Measurements from ENCODE around the gene TMUB1. TPM values are rescaled to one million over a fixed set of nuclear protein-coding genes. Genes with fewer than 3 reads are reported as not detected.

The TMUB1 gene
- total and polyA plus RNA-seq, 12 donors: 18.5 to 88.2 (median 26.1) TPM

DNA sequence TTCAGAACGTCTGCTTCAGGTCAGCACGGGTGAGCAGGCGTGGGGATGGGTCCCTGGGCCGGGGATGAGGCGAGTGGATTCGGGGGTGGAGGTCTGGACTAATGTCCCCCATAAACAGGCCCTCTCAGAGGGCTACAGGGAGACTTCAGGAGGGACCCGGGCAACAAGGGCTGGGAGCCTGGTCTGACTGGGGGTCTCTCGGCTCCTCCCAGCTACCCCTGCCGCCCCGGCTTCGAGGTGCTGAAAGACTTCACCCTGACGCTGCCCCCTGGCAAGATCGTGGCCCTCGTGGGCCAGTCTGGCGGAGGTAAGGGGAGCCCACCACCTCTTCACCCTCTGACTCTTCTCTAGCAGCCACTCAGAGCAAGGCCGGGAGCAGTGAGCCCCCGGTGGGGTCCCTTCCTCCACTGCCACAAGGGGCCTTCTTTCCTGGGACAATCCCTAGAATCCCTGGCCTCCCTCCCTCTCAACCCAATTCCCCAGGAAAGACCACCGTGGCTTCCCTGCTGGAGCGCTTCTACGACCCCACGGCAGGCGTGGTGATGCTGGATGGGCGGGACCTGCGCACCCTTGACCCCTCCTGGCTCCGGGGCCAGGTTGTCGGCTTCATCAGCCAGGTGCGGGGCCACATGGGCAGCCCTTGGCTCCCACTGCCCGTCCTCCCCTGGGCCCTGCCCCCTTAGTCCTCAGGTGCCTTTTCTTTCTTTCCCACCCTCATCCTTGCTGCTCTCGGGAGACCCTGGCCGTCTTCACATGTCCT is 42.5 kb downstream of the TMUB1 start:
- Histone ChIP-seq H3K27ac (no peak overlapping the region), H3K4me1 (peaks cover 10 to 22% (median 16%) of the 10 kb centered on the region in 9 donors), H3K27me3 (no peaks in the 10 kb centered on the region), H3K36me3 (peaks cover 0 to 63% (median 9%) of the 10 kb centered on the region in 9 donors), H3K9me3 (no peaks in the 10 kb centered on the region), H3K4me3 (no peak overlapping the region)
- ATAC-seq: no peak
- TF ChIP-seq, protein P1, sequence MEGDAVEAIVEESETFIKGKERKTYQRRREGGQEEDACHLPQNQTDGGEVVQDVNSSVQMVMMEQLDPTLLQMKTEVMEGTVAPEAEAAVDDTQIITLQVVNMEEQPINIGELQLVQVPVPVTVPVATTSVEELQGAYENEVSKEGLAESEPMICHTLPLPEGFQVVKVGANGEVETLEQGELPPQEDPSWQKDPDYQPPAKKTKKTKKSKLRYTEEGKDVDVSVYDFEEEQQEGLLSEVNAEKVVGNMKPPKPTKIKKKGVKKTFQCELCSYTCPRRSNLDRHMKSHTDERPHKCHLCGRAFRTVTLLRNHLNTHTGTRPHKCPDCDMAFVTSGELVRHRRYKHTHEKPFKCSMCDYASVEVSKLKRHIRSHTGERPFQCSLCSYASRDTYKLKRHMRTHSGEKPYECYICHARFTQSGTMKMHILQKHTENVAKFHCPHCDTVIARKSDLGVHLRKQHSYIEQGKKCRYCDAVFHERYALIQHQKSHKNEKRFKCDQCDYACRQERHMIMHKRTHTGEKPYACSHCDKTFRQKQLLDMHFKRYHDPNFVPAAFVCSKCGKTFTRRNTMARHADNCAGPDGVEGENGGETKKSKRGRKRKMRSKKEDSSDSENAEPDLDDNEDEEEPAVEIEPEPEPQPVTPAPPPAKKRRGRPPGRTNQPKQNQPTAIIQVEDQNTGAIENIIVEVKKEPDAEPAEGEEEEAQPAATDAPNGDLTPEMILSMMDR (IDR thresholded peaks at IDR 0.05): no peak
- WGBS, 2 donors: 93 to 94% methylated on average over 28 to 30 of the region's 30 CpGs
- intact Hi-C loops (cut with DNase I): loop anchor here in 1 of 10 donors (10.0 kb wide), 1 partner anchor 64 kb away; no protein-coding TSS in a partner anchor
- no peak for DNase-seq

DNA sequence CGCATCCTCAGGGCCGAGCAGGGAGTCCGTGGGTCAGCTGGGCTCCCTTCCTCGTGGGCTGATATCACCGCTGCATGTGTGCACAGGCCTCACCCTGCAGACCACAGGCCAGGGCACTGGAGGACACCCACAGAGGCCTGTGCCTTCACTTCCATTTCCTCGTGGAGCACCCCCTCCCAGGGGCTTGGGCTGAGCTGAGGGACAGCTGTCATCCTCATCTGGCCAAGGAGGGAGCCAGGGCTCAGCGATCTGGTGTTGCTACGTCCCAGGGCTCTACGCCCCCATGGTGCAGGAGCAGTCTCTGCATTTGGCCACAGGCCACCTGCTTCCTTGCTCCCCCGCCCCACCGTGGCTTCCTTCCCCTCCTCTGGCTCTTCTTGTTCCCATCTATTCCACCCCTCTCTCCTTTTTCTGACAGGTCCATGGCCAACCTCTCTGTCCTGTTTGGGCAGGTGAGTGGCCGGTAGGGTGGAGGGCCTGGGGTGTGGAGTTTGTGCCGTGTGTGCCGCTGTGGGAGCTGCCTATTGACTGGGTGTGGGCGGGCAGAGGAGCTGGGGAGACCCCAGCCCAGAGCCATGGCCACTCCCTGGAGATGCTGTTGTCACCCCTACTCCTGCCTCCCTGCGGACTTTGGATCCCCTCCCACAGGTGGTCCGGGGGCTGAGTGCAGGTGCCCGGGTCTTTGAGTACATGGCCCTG is 43.3 kb downstream of the TMUB1 start:
- H3K4me3 ChIP-seq: no peak overlapping the region
- no peaks in the 10 kb centered on the region for H3K9me3 ChIP-seq
- no peaks in the 10 kb centered on the region for H3K27me3 ChIP-seq
- peaks cover 10 to 27% (median 19%) of the 10 kb centered on the region in 9 donors for H3K4me1 ChIP-seq
- intact Hi-C loops (cut with DNase I): loop anchor here in 3 of 10 donors (10.0 kb wide), 1 partner anchor 65 kb away; no protein-coding TSS in a partner anchor
- TF ChIP-seq, protein P1 (IDR thresholded peaks at IDR 0.05): no peak
- no peak for DNase-seq
- ATAC-seq: peak in 3 of 8 donors; percentile 11 to 20 (median 18)
- 66 to 72% methylated on average over 18 of the region's 18 CpGs for WGBS, 2 donors
- peaks cover 0 to 63% (median 12%) of the 10 kb centered on the region in 9 donors for H3K36me3 ChIP-seq
- peak overlapping the region in 4 of 10 donors; percentile 2 to 61 (median 45) for H3K27ac ChIP-seq

DNA sequence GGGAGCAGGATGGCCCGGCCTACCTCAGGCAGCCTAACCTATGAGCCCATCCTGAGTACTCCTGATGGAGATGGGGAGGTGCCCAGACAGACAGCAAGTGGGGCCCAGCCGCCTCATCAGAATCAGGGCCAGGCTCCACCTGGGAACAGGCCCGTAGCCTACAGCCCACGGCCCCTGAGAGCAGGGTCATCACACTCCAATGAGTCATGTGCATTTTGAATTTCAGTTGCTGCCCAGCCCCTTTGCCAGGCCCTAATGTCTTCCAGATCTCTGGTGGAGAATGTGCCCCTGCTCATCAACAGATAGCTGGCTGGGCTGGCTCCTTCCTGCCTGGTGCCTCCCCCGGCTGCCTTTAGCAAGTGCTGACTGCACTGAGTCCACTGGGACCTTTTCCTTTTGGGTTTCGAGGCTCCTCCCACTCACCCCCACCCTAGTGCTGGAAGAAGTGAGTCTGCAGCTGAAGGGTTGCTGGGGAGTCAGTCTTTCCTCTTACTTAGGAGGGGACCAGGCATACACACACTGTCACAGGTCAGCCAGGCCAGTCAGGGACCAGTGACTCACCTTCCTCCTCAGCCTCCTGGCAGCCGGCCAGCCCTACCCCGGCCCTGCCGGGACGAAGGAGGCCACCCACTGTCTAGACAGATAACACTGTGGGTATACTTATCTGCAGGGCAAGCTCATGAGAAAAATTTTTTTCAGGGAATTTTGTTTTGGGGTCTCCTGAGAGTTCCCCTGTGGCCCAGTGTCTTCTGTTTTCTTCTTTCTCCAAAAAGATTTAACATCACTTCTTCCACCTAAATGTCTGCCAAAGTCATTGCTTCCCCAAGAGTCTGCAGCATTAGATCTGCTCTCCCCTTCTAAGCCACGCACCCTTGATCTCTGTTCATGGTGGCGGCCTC is 44.1 kb downstream of the TMUB1 start:
- peak overlapping the region in 6 of 10 donors; percentile 30 to 61 (median 36) for H3K27ac ChIP-seq
- ATAC-seq (peak in 7 of 8 donors; percentile 41 to 88 (median 68)), DNase-seq (peak; percentile 65 to 70)
- H3K9me3 ChIP-seq: no peaks in the 10 kb centered on the region
- H3K4me1 ChIP-seq: peaks cover 10 to 33% (median 22%) of the 10 kb centered on the region in 9 donors
- TF ChIP-seq, protein P1 (IDR thresholded peaks at IDR 0.05): no peak
- no peaks in the 10 kb centered on the region for H3K27me3 ChIP-seq
- WGBS, 2 donors: 43 to 49% methylated on average over 12 of the region's 12 CpGs
- no peak overlapping the region for H3K4me3 ChIP-seq
- H3K36me3 ChIP-seq: peaks cover 0 to 63% (median 12%) of the 10 kb centered on the region in 9 donors
- intact Hi-C loops (cut with DNase I): loop anchor here in 2 of 10 donors (10.0 kb wide), 1 partner anchor 66 kb away; no protein-coding TSS in a partner anchor
